Measurements from ENCODE around the gene ENAH.

GRCh38 chr1:225657462-225657989 lies 4.6 kb upstream of the ENAH start:
- TF ChIP-seq, protein P1, sequence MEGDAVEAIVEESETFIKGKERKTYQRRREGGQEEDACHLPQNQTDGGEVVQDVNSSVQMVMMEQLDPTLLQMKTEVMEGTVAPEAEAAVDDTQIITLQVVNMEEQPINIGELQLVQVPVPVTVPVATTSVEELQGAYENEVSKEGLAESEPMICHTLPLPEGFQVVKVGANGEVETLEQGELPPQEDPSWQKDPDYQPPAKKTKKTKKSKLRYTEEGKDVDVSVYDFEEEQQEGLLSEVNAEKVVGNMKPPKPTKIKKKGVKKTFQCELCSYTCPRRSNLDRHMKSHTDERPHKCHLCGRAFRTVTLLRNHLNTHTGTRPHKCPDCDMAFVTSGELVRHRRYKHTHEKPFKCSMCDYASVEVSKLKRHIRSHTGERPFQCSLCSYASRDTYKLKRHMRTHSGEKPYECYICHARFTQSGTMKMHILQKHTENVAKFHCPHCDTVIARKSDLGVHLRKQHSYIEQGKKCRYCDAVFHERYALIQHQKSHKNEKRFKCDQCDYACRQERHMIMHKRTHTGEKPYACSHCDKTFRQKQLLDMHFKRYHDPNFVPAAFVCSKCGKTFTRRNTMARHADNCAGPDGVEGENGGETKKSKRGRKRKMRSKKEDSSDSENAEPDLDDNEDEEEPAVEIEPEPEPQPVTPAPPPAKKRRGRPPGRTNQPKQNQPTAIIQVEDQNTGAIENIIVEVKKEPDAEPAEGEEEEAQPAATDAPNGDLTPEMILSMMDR (IDR thresholded peaks at IDR 0.05; ENCODE audit: insufficient read depth, low read length, poor library complexity, severe bottlenecking) = no peak
- no peak for TF ChIP-seq EZH2phosphoT487 (conservative IDR thresholded peaks at IDR 0.05; ENCODE audit: low read length)
